22Rv1 (cell line): ENCODE data around the gene ELAVL1.

Source experiments
- H3K27ac ChIP-seq: fragments of 450-650 bp; 2 replicates; pipeline ENCODE4 v1.5.1; 2017
- CTCF ChIP-seq: fragments of 450-650 bp; IDR thresholded peaks from 2 replicates; pipeline ENCODE4 v1.5.1; 2017; ENCODE audit warnings: mild to moderate bottlenecking
- ZFX ChIP-seq: fragments of 450-650 bp; IDR thresholded peaks from 2 replicates; pipeline ENCODE4 v1.6.1; 2017; ENCODE audit warnings: antibody characterized with exemption, borderline replicate concordance

Gene ELAVL1

DNA sequence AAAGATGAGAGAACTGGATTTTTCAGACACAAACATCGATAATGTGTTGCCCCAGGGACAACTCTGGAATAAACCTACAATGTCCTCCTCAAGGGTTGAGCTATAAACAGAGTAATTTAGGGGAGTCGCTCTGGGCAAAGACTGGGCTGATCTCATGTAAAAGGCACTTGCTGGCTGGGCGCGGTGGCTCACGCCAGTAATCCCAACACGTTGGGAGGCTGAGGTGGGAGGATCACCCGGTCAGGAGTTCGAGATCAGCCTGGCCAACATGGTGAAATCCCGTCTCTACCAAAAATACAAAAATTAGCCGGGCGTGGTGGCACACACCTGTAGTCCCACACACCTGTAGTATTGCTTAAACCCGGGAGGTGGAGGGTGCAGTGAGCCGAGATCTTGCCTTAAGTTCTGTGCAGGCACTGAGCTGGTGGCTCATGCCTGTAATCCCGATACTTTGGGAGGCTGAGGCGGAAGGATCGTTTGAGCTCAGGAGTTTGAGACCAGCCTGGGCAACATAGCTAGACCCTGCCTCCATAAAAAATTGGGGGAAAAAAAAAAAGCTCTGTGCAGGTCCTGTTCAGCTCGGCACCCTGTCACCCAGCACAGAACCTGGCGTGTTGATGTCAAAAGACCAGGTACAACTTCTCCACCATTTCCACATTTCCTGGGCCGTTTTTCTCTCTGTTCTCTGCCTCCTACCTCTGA, 63.4 kb downstream of the ELAVL1 start:
- H3K27ac ChIP-seq = peak overlapping the region; percentile 84; the same call in 1 of the 2 replicates

GRCh38 chr19:7940841-7941240, 64.6 kb downstream of the ELAVL1 start:
- TF ChIP-seq CTCF (no peak), ZFX (no peak)
- no peak overlapping the region for H3K27ac ChIP-seq

More for the DNA sequence above, 63.4 kb downstream of the ELAVL1 start:
- TF ChIP-seq CTCF = no peak
- no peak for TF ChIP-seq ZFX

GRCh38 chr19:7934766-7935165, 70.7 kb downstream of the ELAVL1 start:
- TF ChIP-seq CTCF = no peak
- TF ChIP-seq ZFX = no peak
- no peak overlapping the region for H3K27ac ChIP-seq

DNA sequence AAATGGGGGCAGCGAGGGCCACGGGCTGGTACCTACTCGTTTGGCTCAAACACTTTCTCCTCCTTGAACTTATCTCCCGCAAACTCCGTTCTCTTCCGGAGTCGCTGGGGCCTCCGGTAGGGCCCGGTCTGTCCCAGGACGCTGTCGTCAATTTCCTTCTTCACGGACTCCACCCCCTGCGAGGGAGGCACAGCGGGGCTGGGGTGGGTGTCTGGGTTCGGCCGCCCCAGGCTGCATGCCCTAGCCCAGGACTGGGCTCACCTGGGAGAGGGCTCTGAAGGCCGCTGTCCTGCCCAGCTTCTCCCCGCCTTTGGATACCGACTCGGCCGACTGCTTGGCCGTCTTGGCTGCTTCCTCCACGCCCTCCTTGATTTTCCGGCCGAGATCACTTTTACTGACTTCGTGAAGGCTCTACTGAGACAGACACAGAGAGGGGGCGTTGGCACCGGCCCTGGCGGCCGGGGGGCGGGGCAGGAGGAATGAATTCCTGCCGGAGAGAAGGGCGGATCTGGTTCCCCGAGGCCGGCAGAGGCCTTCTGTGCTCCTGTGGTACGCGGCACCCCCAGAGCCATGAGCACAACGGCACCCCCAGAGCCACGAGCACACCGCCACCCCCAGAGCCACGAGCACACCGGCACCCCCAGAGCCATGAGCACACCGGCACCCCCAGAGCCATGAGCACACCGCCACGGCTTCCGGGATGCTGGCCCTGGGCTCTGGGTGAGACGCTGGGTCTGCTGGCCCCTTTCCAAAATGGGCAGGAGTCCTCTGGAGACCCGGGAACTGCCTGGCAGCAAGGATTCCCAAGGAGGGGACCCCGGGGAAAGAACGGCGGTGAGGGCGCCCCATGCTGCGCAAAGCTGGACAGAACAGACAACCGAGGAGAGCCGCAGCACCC, 71.4 kb downstream of the ELAVL1 start:
- no peak for TF ChIP-seq ZFX
- TF ChIP-seq CTCF = no peak
- no peak overlapping the region for H3K27ac ChIP-seq

DNA sequence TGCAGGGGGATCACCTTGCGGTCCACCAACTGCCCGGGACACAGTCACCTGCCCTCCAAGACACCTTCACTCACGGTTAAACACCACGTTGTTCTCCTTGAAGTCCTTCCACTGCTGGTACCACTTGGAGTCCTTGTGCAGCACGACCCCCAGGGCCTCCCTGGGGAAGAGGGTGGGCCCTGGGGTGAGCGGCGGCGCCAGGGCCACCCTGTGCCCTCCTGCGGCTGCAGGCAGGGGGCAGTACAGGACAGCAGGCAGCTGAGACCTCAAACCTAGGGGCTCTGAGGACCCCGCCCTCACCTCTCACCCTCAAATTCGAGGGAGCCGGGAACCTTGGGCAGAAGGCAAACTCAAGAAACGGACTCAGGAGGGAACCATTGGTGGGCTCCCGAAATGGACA, 72.0 kb downstream of the ELAVL1 start:
- peak; percentile 42 for TF ChIP-seq CTCF
- TF ChIP-seq ZFX = no peak
- H3K27ac ChIP-seq = no peak overlapping the region

GRCh38 chr19:7932930-7933300, 72.5 kb downstream of the ELAVL1 start:
- TF ChIP-seq ZFX = no peak
- no peak for TF ChIP-seq CTCF
- no peak overlapping the region for H3K27ac ChIP-seq
